GM12872 (cell line): ENCODE results near the gene NEK4.

Source experiments
- TF ChIP-seq, protein P1 (sequence below): IDR thresholded peaks from 3 replicates; pipeline ENCODE4 v1.5.1; 2011; ENCODE audit warnings: low read depth, mild to moderate bottlenecking, low read length, moderate library complexity; ENCODE audit not compliant: insufficient read depth

The NEK4 gene

DNA sequence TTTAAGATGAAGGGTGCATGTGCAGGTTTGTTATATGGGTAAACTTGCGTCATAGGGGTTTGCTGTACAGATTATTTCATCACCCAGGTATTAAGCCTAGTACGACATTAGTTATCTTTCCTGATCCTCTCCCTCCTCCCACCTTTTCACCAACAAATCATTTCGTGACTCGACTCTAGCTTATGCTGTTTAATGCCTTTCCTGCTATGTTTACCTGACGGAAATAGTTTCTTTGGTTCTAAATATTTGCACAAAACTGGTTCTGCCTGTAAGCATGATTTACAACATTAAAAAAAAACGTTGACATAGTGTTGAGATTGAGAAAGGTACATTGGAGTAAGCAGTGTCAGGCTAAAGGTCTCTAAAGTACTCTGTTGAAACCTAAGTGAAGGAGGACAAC lies 82.5 kb downstream of the NEK4 start:
- TF ChIP-seq, protein P1, sequence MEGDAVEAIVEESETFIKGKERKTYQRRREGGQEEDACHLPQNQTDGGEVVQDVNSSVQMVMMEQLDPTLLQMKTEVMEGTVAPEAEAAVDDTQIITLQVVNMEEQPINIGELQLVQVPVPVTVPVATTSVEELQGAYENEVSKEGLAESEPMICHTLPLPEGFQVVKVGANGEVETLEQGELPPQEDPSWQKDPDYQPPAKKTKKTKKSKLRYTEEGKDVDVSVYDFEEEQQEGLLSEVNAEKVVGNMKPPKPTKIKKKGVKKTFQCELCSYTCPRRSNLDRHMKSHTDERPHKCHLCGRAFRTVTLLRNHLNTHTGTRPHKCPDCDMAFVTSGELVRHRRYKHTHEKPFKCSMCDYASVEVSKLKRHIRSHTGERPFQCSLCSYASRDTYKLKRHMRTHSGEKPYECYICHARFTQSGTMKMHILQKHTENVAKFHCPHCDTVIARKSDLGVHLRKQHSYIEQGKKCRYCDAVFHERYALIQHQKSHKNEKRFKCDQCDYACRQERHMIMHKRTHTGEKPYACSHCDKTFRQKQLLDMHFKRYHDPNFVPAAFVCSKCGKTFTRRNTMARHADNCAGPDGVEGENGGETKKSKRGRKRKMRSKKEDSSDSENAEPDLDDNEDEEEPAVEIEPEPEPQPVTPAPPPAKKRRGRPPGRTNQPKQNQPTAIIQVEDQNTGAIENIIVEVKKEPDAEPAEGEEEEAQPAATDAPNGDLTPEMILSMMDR, result no peak

DNA sequence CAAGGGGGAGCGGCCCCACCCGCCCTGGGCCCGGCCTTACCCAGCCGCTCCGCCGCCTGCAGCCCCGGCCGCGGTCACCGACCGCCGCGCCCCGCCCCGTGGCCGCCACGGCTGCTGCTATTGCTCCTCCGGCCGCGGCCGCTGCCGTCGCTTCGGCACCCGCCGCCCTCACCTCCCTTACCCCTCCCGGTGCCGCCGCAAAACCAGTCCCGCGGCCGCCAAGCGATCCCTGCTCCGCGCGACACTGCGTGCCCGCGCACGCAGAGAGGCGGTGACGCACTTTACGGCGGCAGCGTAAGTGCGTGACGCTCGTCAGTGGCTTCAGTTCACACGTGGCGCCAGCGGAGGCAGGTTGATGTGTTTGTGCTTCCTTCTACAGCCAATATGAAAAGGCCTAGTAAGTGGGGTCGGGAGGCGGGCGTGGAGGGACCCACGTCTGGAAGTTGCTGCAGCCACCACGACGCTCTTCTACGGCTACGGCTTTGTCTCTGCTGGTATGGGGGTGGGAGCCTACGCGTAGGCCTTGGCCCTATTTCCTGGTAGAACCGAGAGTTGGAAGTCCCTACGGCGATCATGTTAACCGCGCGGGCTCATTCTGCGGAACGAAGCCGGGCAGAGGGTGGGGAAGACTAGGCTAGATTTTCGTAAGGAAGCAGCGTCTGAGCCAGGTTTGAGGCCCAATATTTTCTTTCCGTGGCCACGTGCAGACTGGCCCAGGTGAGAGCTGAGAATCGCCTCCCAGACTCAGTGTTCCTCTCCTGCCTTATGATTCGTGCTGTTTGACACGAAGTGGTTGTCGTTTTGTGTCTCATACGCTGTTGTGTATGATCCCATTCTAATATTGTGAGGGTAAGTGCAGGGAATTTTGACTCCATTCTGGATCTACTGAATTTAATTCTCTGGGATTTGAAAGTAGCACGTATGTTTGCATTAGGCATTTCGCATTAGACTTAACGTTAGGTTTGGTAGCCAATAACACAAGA lies 84.7 kb downstream of the NEK4 start, which contains the start of the genes GNL3 and PBRM1:
Gene GNL3 (plus strand): TSS at position 324 of the 983 bp plus-strand sequence. CDS start 61 bp downstream, at position 385.
Gene PBRM1 (minus strand): TSS at position 205 of the 983 bp plus-strand sequence.
- TF ChIP-seq, protein P1, result no peak

DNA sequence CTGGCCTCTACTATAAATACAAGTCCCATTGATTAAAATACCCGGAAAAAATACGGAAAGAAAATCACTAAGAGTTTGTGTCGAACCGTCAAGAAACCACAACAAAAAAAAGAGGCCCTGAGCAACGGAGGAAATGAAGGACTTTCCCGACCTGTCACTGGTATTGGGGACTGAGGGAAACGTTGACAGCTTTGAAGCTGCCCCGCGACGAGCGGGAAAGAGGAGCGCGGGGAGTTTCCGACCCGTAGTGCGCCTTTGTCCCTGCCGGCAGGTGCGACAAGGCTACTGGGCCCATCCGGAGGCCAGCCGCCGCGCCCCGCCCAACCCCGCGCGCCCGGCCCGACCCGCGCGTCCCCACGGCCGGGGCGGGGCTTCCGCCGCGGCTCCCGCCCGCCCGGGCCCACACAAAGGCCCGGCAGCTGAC lies 85.4 kb downstream of the NEK4 start:
- TF ChIP-seq, protein P1, result no peak

DNA sequence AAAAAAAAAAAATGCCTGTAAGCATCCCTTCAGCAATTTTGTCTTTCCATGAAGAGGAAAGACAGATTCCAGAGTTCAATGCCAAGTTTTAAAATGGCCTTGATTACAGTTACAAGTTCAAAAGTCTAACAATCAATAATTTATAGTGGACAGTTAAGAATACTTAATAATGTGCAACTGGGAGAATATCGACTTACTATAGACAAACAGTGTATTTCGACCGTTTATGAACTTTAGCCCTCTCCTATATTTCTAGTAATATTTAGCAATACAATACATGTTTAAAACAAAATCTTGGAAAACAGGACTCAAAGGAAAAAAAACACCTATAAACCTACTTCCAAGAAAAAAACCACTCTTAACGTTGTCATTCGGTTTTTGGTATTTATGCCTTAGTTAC lies 86.6 kb downstream of the NEK4 start:
- TF ChIP-seq, protein P1, result no peak

DNA sequence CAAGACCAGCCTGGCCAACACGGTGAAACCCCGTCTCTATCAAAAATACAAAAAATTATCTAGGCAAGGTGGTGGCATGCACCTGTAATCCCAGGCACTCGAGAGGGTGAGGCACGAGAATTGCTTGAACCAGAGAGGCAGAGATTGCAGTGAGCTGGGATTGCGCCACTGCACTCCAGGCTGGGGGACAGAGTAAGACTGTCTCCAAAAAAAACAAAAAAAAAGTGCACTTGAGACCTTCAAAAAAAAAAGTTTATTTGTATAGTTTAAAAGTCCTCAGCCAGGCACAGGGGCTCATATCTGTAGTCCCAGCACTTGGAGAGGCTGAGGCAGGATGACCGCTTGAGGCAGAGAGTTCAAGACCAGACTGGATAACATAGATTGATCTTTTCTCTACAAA lies 87.1 kb downstream of the NEK4 start:
- TF ChIP-seq, protein P1, result no peak

DNA sequence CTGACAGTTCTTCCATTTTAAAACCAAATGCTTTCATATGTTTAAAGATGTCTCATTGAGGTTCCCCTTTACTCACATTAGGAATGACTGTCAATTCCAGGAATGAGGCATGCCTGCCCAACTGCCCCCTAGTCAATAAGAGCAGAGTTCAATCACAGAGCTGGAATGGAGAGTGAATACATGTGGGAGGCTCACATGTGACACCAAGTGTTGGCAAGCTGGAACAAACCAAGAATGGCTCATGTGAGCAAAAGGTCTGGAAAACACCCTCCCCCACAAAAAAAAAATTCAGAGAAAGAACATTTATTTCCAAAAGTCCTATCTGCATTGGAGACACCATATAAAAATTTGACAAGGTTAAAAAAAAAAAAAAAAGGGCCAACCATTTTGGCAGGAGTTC lies 88.7 kb downstream of the NEK4 start:
- TF ChIP-seq, protein P1, result peak; percentile 26; the same call in 2 of the 3 replicates

DNA sequence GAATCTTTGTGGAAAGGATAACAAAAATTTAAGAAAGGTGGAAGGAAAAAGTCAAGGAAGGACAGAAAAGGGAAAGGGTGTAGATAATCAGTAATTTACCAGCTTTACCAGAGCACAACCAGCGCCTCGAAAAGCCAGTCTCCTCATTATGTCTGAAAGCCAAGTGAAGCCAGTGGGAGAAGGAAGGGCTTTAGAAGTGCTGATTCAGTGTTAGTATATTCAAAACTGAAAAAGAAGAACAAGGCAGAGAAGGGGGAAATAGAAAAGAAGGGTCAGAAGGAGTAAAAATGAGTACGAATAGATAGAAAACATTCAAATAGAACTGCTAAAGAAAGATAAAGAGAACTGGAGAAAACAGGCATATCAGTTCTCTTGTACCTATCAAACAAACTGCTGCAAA lies 89.1 kb downstream of the NEK4 start:
- TF ChIP-seq, protein P1, result no peak
